ENCODE results near the gene MCTP1.

MCTP1 gene

DNA sequence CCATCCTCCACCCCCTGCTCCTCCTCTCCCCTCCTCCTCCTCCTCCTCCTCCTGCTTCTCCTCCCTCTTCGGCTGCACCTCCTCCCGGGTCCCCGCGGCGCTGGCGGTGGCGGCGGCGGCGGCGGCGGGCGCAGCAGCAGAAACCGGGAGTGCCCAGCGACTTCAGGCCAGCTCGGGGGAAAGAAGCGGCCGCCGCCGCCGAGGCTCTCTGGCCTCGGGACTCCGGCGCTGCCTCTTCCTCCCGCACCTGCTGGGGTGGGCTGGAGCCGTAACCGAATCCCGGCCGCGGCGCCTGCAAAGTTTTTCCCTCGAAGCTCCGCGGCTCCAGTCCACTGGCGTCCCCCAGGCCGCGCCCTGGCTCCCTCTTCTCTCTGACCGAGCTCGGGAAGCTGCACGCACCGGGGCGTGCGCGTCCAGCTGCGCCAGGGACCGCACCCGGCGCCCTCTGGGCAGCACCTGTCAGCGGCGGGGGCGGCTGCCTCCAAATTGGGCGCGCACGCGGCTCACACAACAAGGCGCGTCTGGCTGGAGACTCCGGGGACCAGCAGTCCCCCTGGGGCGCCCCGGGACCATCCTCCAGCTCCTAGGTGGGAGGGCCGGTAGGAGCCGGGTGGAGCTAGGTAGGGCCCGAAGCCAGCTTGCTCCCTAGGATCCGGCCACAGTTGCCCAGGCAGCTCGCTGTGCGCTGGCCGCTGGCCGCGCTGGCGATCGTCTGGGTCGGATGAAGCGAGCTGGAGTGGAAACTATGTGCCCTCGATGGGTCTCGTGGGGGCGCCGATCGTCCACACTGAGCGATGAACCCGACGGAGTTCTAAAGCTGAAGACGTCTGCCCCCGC is at the start of gene MCTP1:
Gene MCTP1, minus strand, starts transcription at position 523 of the 837 bp plus-strand sequence.
- peak; percentile 80 for DNase-seq (ENCODE audit: low spot score)

DNA sequence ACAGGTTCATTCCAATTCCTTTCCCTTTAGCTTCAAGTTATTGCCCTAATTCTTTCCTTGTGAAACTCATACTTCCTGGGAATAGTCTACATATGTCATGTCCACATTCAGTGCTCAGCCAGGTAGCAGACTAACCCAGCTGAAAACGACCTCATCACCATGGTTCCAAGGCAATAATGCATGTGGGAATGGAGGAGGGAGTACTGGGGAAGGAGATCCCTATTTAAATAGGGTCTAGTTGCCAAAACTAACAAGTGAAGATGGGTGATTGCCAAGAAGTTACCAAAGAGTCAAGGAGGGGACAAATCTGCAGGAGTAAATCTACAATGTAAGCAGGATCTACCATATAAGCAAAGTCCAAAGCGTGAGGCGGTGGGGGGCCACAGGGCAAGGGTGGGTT is 47.3 kb upstream of the MCTP1 start:
- DNase-seq (ENCODE audit: low spot score): no peak

- no peak for DNase-seq (ENCODE audit: low spot score)
Observed at GRCh38 chr5:95331358-95331757, 46.5 kb upstream of the MCTP1 start.

DNA sequence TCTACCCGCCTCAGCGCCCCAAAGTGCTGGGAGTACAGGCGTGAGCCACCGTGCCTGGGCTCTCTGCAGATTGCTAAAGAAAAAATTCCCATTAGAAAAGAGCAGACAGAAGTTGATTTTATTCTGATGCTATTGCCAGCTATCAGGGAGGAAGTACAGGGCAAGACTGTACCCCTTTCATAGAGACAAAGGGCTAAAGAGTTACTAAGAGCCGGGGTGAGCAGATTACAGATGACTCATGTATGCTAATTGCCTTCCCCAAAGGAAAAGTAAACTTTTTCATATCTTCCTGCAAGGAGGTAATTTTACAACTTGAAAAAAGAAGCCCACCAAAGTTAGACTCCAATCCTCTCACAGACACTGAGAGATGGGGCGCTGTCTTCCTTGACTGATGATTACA is 42.3 kb upstream of the MCTP1 start:
- DNase-seq (ENCODE audit: low spot score): no peak

DNA sequence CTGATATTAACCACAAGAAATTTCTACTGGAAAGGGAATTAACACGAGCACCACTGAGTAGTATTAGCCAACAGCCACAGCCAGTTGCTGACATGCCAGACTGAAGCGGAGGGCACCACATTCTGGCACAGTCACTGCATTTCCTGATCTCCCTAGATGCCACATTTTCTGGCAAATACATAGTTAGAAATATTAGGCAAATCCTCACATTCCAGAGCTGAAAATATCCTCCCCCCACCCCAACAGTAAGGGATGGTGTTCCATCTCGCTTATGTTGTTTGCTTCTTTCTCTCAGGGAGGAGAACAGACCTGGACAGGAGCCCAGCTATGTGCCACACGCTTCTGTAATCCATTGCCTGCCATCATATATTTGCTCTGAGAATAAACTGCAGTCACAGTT is 32.8 kb upstream of the MCTP1 start:
- DNase-seq (ENCODE audit: low spot score): no peak

GRCh38 chr5:95317085-95317484 is 32.2 kb upstream of the MCTP1 start:
- DNase-seq (ENCODE audit: low spot score): no peak

- DNase-seq (ENCODE audit: low spot score): no peak
Observed at GRCh38 chr5:95304711-95305110, 19.8 kb upstream of the MCTP1 start.

DNA sequence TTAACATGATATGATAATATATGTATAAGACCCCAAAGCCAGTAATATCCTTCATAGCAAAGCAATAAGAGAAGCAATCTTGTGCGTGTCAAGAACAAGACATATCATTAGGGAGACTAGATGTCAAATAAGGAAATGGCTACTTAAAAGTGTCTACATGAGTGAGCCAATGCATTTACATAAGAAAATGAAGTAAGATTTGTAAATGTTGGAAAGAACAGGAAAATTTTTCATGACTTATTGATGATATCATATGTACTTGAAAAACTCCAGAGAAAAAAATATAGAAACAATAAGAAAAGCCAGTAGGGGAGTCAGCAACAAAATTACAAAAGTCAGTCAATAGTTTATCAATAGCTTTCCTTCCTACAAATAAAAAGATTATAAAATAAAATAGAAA is 13.8 kb upstream of the MCTP1 start:
- DNase-seq (ENCODE audit: low spot score): no peak

DNA sequence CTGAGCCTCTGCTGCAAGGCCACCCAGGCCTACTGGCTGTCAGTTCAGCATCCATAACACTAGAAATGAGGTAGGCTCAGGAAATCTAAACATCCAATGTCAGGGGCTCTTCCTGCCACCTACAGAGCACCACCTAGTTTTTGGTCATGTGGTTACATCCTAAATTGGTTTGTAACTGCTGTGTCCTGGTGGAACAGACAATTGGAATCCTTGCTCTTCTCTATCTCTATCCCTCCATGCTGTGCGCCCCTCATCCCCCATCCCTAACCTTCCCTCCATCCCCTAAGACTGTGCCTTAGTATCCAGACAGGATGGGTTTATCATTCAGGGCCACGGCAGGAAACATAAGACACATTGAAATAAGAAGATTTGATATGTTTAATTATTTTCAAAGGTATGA is 11.4 kb upstream of the MCTP1 start:
- no peak for DNase-seq (ENCODE audit: low spot score)

DNA sequence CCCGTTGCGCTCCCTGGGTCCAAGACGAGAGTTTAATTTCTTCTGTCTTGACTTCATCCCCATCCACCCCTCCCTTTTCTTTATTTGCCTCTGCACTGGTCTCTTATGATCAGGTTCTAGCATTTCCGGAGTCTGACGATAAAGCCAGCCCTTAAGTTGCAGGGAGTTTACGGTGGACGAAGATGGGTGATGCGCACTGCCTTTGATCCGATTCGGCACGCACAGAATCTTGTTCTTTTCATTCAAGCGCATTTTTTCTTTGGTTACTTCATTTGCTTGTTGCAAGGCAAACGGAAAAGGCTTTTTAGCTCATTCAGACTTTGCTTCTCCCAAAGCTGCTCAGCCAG is 488 bp upstream of the MCTP1 start:
- DNase-seq (ENCODE audit: low spot score): no peak

DNA sequence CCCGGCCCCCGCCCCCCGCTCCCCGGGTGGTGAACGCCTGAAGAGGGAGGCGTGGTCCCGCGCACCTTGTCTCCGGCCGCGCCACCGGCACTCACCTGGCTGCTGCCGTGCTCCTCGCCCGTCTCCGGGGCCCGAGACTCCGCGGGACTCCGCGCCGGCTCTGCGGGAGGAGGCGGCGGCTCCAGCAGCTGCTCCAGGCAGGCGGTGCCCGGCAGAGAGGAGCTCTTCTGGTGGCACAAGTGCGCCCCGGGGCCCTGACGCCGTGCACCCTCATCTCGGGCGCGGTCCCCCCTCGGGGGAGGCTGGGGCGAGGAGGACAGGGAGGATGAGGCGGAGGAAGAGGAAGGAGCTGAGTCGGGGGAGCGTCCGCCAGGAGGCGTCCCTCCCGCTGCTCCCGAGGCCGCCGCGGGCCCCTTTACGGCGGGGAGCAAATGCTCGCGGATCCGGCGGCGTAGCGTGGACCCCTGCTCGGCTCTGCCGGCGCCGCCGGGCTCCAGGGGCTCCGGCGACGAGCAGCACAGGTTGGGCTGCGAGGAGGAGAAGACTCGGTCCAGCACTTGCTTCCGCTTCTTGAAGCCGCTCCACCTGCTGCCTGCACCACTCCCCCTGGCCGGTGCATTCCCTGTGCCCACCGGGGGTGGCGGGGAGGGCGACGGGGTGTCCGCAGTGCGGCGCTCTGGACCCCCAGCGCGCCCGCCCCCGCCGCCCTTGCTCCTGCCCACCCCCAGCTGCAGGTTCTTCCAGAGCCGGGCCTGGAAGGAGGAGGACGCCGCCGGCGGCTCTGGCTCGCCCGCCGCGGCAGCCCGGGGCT is 928 bp downstream of the MCTP1 start:
- peak; percentile 74 for DNase-seq (ENCODE audit: low spot score)

DNA sequence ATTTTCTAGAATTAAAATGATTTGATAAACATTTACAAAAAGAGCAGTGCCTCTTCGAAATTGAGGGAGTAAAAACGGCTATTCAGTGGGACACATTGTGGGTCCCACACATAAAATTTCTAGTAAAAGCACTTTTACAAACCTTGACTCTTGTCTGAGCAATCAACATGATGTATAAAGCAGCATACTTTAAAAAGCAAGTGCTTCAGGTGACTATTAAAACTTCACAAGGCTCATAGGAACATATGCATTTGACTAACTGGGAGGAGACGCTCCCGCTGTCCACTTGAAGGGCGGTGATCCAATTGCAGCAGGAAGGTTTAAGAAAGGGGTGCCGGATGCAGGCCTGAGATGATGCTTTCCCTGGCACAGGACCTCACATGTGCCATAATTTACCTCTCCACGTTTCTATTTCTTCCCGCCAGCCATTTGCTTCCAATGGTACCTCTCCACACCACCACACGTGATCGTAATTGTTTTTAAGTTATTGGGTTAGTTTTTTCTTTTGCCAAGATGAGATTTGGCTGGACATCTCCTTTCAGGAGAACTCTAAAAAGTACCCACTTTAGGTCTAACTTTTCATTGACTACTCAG is 1.8 kb downstream of the MCTP1 start:
- DNase-seq (ENCODE audit: low spot score): no peak

GRCh38 chr5:95281226-95281625 is 3.7 kb downstream of the MCTP1 start:
- no peak for DNase-seq (ENCODE audit: low spot score)

- DNase-seq (ENCODE audit: low spot score): no peak
Observed at GRCh38 chr5:95280401-95281095, 4.3 kb downstream of the MCTP1 start.

DNA sequence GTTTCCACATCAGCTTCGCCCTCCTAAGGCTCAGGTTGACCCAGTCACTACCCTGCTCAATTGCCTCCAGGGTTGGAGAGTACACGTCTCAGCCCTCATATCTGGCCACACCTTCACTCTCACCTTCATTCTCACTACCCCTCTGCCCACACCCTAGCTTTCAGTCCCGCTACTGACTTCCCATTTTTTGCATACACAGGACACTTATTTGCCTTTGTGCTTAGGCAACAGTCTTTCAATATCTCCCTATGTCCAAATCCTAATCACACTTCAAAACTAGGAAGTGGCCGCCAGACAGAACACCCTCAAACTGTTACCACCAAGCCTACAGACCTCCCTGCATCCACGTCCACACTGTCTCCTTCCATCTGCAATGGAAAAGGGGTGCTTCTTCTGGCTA is 10.9 kb downstream of the MCTP1 start:
- DNase-seq (ENCODE audit: low spot score): no peak

- no peak for DNase-seq (ENCODE audit: low spot score)
Observed at GRCh38 chr5:95272316-95272929, 12.5 kb downstream of the MCTP1 start.

DNA sequence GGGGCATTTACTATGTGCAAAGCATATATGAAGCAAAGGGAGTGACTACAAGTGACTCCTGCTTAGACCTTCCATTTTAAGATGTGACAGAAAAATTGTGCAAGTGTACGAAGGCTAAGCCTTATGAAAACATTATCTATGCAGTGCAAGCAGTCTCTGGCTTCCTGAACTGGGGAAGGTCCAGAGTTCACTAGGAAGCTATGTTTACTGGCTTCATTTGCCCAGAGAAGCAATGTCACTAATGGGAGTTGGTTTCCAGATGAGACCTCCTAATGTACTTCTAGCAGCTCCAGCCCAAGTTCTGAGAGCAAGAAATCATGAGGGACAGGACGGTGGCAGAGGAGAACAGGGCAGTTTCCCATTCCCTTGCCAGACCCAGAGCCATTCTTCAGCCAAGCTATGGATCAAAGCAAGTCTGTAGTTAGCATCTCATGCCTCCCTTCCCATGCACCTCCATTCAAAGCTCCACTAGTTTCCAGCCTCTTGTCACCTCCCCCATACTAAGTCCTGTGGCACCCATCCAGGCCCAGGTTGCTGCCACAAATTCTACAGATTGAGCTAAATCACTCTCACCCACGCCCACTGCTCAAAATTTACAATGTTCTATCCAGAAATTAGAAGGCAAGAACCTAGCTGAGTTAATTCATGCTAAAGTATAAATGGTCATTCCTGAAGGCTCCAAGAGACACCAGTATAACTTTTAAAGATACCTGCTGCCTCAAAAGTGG is 21.8 kb downstream of the MCTP1 start:
- no peak for DNase-seq (ENCODE audit: low spot score)

DNA sequence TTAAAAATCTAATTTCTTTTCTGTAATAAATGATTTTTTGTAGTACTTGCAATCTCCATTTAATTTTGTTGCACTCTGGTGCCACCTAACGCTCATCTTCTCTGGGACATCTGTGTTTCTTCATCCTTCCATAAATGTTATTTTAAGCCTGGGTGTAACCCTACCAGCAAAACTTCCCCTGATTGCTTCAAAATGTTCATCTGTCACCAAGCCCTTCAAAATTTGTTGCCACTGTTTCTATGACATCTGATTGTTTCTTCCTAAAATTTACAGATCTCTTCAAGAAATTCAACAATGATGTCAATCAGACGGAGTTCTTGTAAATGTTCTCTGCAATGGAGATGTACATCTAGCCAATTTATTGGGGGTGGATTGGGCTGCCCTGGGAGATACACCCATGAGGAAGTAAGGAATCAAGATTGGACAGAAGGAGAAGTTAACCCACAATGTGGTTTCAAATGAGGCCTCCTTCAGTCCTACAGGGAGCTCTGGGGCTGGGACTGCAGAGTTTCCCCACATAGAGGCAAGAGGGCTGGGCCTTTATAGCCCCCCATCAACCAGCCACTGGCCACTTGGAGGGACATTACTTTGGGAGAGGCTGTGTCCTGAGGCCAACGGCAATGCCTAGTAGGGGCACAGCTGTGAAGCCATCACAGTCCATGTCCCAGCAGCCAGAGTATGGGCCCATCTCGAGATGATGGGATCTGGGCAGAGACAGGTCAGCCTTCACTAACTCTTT is 23.3 kb downstream of the MCTP1 start:
- no peak for DNase-seq (ENCODE audit: low spot score)

- DNase-seq (ENCODE audit: low spot score): no peak
Observed at GRCh38 chr5:95256991-95257390, 27.9 kb downstream of the MCTP1 start.

DNA sequence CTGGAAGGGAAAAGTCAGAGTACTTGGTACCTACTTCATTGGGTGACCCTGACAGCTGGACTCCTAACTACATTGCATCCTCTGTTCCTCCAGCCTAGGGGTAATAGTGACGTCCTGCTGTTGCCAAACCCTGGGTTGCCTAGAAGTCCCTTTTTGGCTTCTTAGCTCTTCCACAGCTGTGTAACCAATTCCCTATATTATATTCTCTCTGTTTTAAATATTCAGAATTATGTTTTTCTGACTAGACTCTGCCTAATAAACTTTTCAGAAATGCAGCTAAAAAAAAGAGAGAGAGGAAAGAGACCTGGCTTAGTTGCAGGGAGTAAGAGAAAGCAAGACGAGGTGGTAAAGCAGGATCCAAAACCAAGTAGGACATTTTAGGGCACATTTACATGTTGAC is 28.4 kb downstream of the MCTP1 start:
- no peak for DNase-seq (ENCODE audit: low spot score)

DNA sequence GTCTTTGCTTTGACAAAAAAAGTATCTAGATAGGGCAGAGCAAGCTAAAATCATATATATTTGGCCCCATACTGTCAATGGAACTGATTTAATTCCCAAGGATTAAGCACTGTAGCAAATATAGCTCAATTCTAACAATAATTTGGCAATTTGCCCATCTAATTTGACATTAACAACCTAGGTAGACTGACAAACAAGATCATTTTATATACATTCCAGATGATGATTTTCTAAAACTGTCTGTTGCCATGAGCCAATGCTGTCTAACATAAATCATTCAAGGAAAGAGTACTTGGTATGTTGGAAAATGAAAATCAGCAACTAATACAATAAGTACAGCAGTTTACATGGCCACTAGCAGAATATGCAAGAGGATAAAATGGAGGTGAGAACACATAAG is 32.1 kb downstream of the MCTP1 start:
- DNase-seq (ENCODE audit: low spot score): no peak

All from ecto neural progenitor cell (in vitro differentiated cells).